GM12878 (cell line): ENCODE measurements around the gene SLC45A1. TPM values are rescaled to one million over a fixed set of nuclear protein-coding genes. Genes with fewer than 3 reads are reported as not detected.

Experiments
- ATAC-seq: fragments of 200-7000 bp; cut with Tn5 transposase; 3 replicates; pipeline ENCODE4 v1.9.1; 2020; ENCODE audit warnings: mild to moderate bottlenecking, moderate library complexity
- BruUV-seq: library from RNA; stranded (reverse); fragments of 400-500 nt; replicated peaks from 2 replicates; lab custom pipeline; 2021; lab: Mats Ljungman, UMichigan
- CTCF ChIA-PET: fragments of 300-600 bp; sonication (Branson Sonifier 250); formaldehyde crosslinking; extraction: SDS; loops from one replicate; lab custom pipeline; 2021; ENCODE audit warnings: inconsistent platforms; lab: Yijun Ruan, JAX
- POLR2A ChIA-PET: fragments of 350-600 bp; formaldehyde crosslinking; extraction: SDS; loops from one replicate; lab custom pipeline; 2021; ENCODE audit warnings: inconsistent platforms; lab: Charles Lee
- RAD21 ChIA-PET: fragments of 300-600 bp; sonication (Branson Sonifier 250); formaldehyde crosslinking; loops from one replicate; lab custom pipeline; 2023; ENCODE audit warnings: antibody characterized with exemption; ENCODE audit not compliant: unreplicated experiment; lab: Charles Lee
- SMC1A ChIA-PET: fragments of 300-600 bp; sonication (Branson Sonifier 250); formaldehyde crosslinking; loops from one replicate; lab custom pipeline; 2023; ENCODE audit not compliant: unreplicated experiment, uncharacterized antibody; lab: Charles Lee
- DNase-seq: peaks from one replicate; pipeline ENCODE4 v3.0.0-alpha.2; 2011; ENCODE audit warnings: low read depth, low spot score
- FAIRE-seq: peaks from 3 replicates; lab custom pipeline; 2011; peaks lifted over from hg19 to GRCh38; lab: Jason Lieb, UNC
- H2AFZ ChIP-seq: 2 replicates; pipeline ENCODE4 v1.6.0; 2011; ENCODE audit warnings: low read depth, low read length, control low read depth; ENCODE audit not compliant: control insufficient read depth
- H3K27ac ChIP-seq: 2 replicates; pipeline ENCODE4 v1.5.1; 2011; ENCODE audit warnings: control low read depth; ENCODE audit not compliant: control insufficient read depth, insufficient read depth
- H3K27me3 ChIP-seq, 2 experiments: replicated peaks in 1 of 2; 2 replicates each; pipeline versions ENCODE4 v1.6.0 to v1.6.1; 2011; ENCODE audit warnings: low read length in 1 of 2; ENCODE audit not compliant: control insufficient read depth in 2 of 2, insufficient read depth in 2 of 2
- H3K36me3 ChIP-seq, 2 experiments: 2 replicates each; pipeline ENCODE4 v1.5.1; 2011; ENCODE audit warnings: low read length in 1 of 2; ENCODE audit not compliant: control insufficient read depth in 2 of 2, insufficient read depth in 2 of 2
- H3K4me1 ChIP-seq: 2 replicates; pipeline ENCODE4 v1.6.1; 2011; ENCODE audit warnings: mild to moderate bottlenecking, low read length, moderate library complexity, mixed read lengths; ENCODE audit not compliant: control insufficient read depth, insufficient read depth
- H3K4me2 ChIP-seq: 2 replicates; pipeline ENCODE4 v1.6.0; 2011; ENCODE audit warnings: control low read depth; ENCODE audit not compliant: control insufficient read depth, insufficient read depth
- H3K4me3 ChIP-seq: fragments of 200-600 bp; sonication (generic); 2 replicates; pipeline ENCODE4 v1.5.1; 2016
- H3K79me2 ChIP-seq: 2 replicates; pipeline ENCODE4 v1.6.0; 2011; ENCODE audit warnings: low read length; ENCODE audit not compliant: control insufficient read depth, insufficient read depth
- H3K9ac ChIP-seq: 2 replicates; pipeline ENCODE4 v1.8.0; 2011; ENCODE audit warnings: low read length, control low read depth, mixed read lengths; ENCODE audit not compliant: control insufficient read depth, insufficient read depth
- H3K9me3 ChIP-seq: replicated peaks from 3 replicates; pipeline ENCODE4 v1.5.1; 2011; ENCODE audit warnings: mild to moderate bottlenecking, low read length; ENCODE audit not compliant: control insufficient read depth, insufficient read depth
- H4K20me1 ChIP-seq: 2 replicates; pipeline ENCODE4 v1.6.0; 2011; ENCODE audit not compliant: control insufficient read depth, insufficient read depth
- FOS ChIP-seq: IDR thresholded peaks from 3 replicates; pipeline ENCODE4 v1.6.1; 2011; ENCODE audit warnings: borderline replicate concordance; ENCODE audit not compliant: insufficient read length; ENCODE audit errors: extremely low read depth
- FOXM1 ChIP-seq: IDR thresholded peaks from 2 replicates; pipeline ENCODE4 v1.6.1; 2012; ENCODE audit warnings: low read depth, mild to moderate bottlenecking, inconsistent platforms, low read length, moderate library complexity
- IKZF1 ChIP-seq: fragments of 450-650 bp; conservative IDR thresholded peaks from 2 replicates; pipeline ENCODE4 v1.6.1; 2017; ENCODE audit warnings: antibody characterized with exemption, mild to moderate bottlenecking
- STAT1 ChIP-seq: fragments of 450-650 bp; conservative IDR thresholded peaks from 2 replicates; pipeline ENCODE4 v1.6.1; 2014; ENCODE audit warnings: antibody characterized with exemption, mild to moderate bottlenecking
- WGBS: methylation state at CpG from one replicate; pipeline ENCODE4 v1.1.6; 2016; ENCODE audit warnings: low lambda C conversion rate; ENCODE audit not compliant: insufficient replicate concordance, insufficient coverage; ENCODE audit errors: missing lambda C conversion rate; 5-methylcytosine and 5-hydroxymethylcytosine counted together
- in situ Hi-C: fragments of 300-500 bp; cut with MboI; formaldehyde crosslinking; loops from 9 replicates; pipeline ENCODE4 v1.14.3; 2018; ENCODE audit warnings: mixed read lengths
- intact Hi-C: fragments of 100-400 bp; cut with micrococcal nuclease; formaldehyde crosslinking; loops from one replicate; pipeline ENCODE4 v1.14.2; 2022; ENCODE audit not compliant: unreplicated experiment
- polyA plus RNA-seq, 11 experiments: library from polyadenylated mRNA; depleted of rRNA in 4 of 11; unstranded in 6 of 11; stranded (reverse) in 5 of 11; fragments of >200 nt; fragmentation: Nextera tagmentation in 4 of 11; fragmentation: Illumina TruSeq in 1 of 11; extraction: Ambion mirVana in 4 of 11; extraction: Trizol in 1 of 11; gene quantifications; 1 replicate in 1 of 11; 2 replicates in 10 of 11; pipeline versions ENCODE4 v1.2.1 to v1.2.3, GENCODE V29; 2011 to 2016; ENCODE audit warnings: inconsistent platforms in 2 of 11, missing spikeins in 2 of 11, low read depth in 1 of 11
- total RNA-seq, 4 experiments: library from RNA; depleted of rRNA in 3 of 4; stranded (reverse); fragments of >200 nt in 3 of 4; fragmentation: Illumina TruSeq in 1 of 4; extraction: Trizol in 1 of 4; gene quantifications; 2 replicates each; pipeline versions ENCODE4 v1.2.1 to v1.2.3, GENCODE V29; 2013 to 2021
- TF ChIP-seq, protein P1 (sequence below): fragments of 450-650 bp; IDR thresholded peaks from 2 replicates; pipeline ENCODE4 v1.6.1; 2017; ENCODE audit warnings: mild to moderate bottlenecking
- TF ChIP-seq, protein P2 (sequence below): fragments of 450-650 bp; IDR thresholded peaks from 2 replicates; pipeline ENCODE4 v1.6.1; 2017; ENCODE audit warnings: low read depth, mild to moderate bottlenecking, moderate library complexity
- TF ChIP-seq, protein P3 (sequence below): fragments of 450-650 bp; IDR thresholded peaks from 2 replicates; pipeline ENCODE4 v1.6.1; 2018; ENCODE audit warnings: borderline replicate concordance, mild to moderate bottlenecking; ENCODE audit not compliant: partially characterized antibody

SLC45A1 gene
- total and polyA plus RNA-seq, 10 of the 15 experiments (the other 5 are each of a cell fraction or from before 2014, with no cell fraction given), result 0.07 to 0.23 (median 0.13) TPM; not detected in 6

DNA sequence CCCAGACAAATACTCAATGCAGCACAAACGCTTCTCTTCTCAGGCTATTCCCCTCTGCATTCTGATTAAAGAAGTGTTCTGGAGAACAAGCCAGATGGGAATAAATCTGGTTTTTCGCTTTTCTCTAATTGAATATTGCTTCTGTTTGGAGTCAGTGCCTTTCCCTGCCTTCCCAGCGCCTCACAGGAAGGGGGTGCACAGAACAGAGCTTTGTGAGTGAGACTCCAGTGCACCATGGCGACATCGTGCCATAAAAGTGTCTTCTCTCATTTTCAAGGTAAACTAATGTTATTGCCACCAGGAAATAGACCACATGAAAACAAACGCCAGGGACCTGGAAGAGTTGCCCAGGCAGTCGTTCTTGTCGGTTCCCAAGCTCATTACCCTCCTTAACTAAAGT, 43.6 kb upstream of the SLC45A1 start:
- Histone ChIP-seq H3K36me3 (no peaks in the 10 kb centered on the region), H3K27ac (no peak overlapping the region), H4K20me1 (no peaks in the 10 kb centered on the region), H3K4me3 (no peak overlapping the region), H2AFZ (no peak overlapping the region), H3K9me3 (no peaks in the 10 kb centered on the region; the same call in 2 of the 3 replicates), H3K4me2 (no peak overlapping the region), H3K9ac (no peak overlapping the region), H3K27me3 (no peaks in the 10 kb centered on the region), H3K4me1 (no peaks in the 10 kb centered on the region), H3K79me2 (no peaks in the 10 kb centered on the region)
- no peak for DNase-seq
- CTCF ChIA-PET, result interaction anchor here (1.2 kb wide), 1 partner anchor 244 kb away, joined by 3 read pairs; no protein-coding TSS in a partner anchor
- SMC1A ChIA-PET, result no interaction called here
- POLR2A ChIA-PET, result no interaction called here
- in situ Hi-C loops, result no loop called here
- RAD21 ChIA-PET, result no interaction called here
- WGBS, result 48% methylated on average over 8 of the region's 8 CpGs
- intact Hi-C loops, result no loop called here
- TF ChIP-seq FOXM1 (no peak), IKZF1 (no peak), STAT1 (no peak), FOS (no peak)
- TF ChIP-seq, protein P1, sequence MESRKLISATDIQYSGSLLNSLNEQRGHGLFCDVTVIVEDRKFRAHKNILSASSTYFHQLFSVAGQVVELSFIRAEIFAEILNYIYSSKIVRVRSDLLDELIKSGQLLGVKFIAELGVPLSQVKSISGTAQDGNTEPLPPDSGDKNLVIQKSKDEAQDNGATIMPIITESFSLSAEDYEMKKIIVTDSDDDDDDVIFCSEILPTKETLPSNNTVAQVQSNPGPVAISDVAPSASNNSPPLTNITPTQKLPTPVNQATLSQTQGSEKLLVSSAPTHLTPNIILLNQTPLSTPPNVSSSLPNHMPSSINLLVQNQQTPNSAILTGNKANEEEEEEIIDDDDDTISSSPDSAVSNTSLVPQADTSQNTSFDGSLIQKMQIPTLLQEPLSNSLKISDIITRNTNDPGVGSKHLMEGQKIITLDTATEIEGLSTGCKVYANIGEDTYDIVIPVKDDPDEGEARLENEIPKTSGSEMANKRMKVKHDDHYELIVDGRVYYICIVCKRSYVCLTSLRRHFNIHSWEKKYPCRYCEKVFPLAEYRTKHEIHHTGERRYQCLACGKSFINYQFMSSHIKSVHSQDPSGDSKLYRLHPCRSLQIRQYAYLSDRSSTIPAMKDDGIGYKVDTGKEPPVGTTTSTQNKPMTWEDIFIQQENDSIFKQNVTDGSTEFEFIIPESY, result no peak
- TF ChIP-seq, protein P2, sequence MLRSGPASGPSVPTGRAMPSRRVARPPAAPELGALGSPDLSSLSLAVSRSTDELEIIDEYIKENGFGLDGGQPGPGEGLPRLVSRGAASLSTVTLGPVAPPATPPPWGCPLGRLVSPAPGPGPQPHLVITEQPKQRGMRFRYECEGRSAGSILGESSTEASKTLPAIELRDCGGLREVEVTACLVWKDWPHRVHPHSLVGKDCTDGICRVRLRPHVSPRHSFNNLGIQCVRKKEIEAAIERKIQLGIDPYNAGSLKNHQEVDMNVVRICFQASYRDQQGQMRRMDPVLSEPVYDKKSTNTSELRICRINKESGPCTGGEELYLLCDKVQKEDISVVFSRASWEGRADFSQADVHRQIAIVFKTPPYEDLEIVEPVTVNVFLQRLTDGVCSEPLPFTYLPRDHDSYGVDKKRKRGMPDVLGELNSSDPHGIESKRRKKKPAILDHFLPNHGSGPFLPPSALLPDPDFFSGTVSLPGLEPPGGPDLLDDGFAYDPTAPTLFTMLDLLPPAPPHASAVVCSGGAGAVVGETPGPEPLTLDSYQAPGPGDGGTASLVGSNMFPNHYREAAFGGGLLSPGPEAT, result no peak
- TF ChIP-seq, protein P3, sequence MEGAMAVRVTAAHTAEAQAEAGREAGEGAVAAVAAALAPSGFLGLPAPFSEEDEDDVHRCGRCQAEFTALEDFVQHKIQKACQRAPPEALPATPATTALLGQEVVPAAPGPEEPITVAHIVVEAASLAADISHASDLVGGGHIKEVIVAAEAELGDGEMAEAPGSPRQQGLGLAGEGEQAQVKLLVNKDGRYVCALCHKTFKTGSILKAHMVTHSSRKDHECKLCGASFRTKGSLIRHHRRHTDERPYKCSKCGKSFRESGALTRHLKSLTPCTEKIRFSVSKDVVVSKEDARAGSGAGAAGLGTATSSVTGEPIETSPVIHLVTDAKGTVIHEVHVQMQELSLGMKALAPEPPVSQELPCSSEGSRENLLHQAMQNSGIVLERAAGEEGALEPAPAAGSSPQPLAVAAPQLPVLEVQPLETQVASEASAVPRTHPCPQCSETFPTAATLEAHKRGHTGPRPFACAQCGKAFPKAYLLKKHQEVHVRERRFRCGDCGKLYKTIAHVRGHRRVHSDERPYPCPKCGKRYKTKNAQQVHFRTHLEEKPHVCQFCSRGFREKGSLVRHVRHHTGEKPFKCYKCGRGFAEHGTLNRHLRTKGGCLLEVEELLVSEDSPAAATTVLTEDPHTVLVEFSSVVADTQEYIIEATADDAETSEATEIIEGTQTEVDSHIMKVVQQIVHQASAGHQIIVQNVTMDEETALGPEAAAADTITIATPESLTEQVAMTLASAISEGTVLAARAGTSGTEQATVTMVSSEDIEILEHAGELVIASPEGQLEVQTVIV, result no peak
- ATAC-seq, result no peak
- no TSS peak for BruUV-seq
- FAIRE-seq, result no peak
